ENCODE results near the gene USH1G. TPM values are rescaled to one million over a fixed set of nuclear protein-coding genes. Genes with fewer than 3 reads are reported as not detected.

Gene USH1G
- total and polyA plus RNA-seq, 2 of the 13 experiments (the other 11 are each of a cell fraction or from before 2014, with no cell fraction given) = 0.04 TPM; not detected in 1

- TF ChIP-seq USF2 (IDR thresholded peaks at IDR 0.05; ENCODE audit: low read depth, low read length) (no peak), USF2 (CRISPR knock-in tag; IDR thresholded peaks at IDR 0.05; ENCODE audit: borderline replicate concordance) (no peak), SNAPC5 (CRISPR knock-in tag; IDR thresholded peaks at IDR 0.05; ENCODE audit: borderline replicate concordance) (no peak), ZNF780A (CRISPR knock-in tag; IDR thresholded peaks at IDR 0.05) (no peak), GFI1 (CRISPR knock-in tag; IDR thresholded peaks at IDR 0.05; ENCODE audit: borderline replicate concordance) (no peak), ZUFSP (CRISPR knock-in tag; IDR thresholded peaks at IDR 0.05; ENCODE audit: borderline replicate concordance) (no peak), IRF2 (CRISPR knock-in tag; IDR thresholded peaks at IDR 0.05) (0 out of 2 replicates have a peak, but pooled peaks have one; percentile 25), KAT7 (CRISPR knock-in tag; IDR thresholded peaks at IDR 0.05; ENCODE audit: borderline replicate concordance) (peak; percentile 28; the same call in 1 of the 2 replicates), JUND (CRISPR knock-in tag; IDR thresholded peaks at IDR 0.05) (0 out of 2 replicates have a peak, but pooled peaks have one; percentile 34), NAIF1 (CRISPR knock-in tag; IDR thresholded peaks at IDR 0.05; ENCODE audit: borderline replicate concordance) (no peak), ATF6 (CRISPR knock-in tag; conservative IDR thresholded peaks at IDR 0.05) (no peak), ELF4 (CRISPR knock-in tag; IDR thresholded peaks at IDR 0.05; ENCODE audit: borderline replicate concordance) (no peak), ZNF326 (CRISPR knock-in tag; IDR thresholded peaks at IDR 0.05; ENCODE audit: borderline replicate concordance) (no peak), ZNF792 (CRISPR knock-in tag; IDR thresholded peaks at IDR 0.05) (peak; percentile 70; the same call in 1 of the 2 replicates), SOX13 (IDR thresholded peaks at IDR 0.05) (no peak), SOX13 (CRISPR knock-in tag; conservative IDR thresholded peaks at IDR 0.05 in 1 of 2, IDR thresholded peaks at IDR 0.05 in 1 of 2) (no peak; a peak in 1 of 4 replicates), HNRNPK (IDR thresholded peaks at IDR 0.05; ENCODE audit: low read depth, low read length, poor library complexity, severe bottlenecking) (peak; percentile 85), MTF2 (CRISPR knock-in tag; IDR thresholded peaks at IDR 0.05; ENCODE audit: borderline replicate concordance) (peak; percentile 89; the same call in 1 of the 2 replicates), ZNF766 (CRISPR knock-in tag; IDR thresholded peaks at IDR 0.05; ENCODE audit: borderline replicate concordance) (0 out of 2 replicates have a peak, but pooled peaks have one; percentile 37), HNRNPLL (IDR thresholded peaks at IDR 0.05; ENCODE audit: low read depth, low read length, poor library complexity, severe bottlenecking) (peak; percentile 38)
Measured at GRCh38 chr17:74972107-74972972, 49.3 kb upstream of the USH1G start, which contains the start of gene HID1 (continued).

Data from HepG2 (cell line).